AG04449 (cell line): ENCODE measurements around the gene GHRHR.

ENCODE experiments used
- CTCF ChIA-PET: fragments of 350-600 bp; formaldehyde crosslinking; extraction: SDS; loops from one replicate; lab custom pipeline; 2021; ENCODE audit warnings: antibody characterized with exemption; lab: Yijun Ruan, JAX
- POLR2A ChIA-PET: fragments of 400-600, 350-600 bp; formaldehyde crosslinking; extraction: SDS; loops from one replicate; lab custom pipeline; 2020; ENCODE audit warnings: antibody characterized with exemption, inconsistent platforms; lab: Yijun Ruan, JAX
- DNase-seq: peaks from one replicate; pipeline ENCODE4 v3.0.0-alpha.2; 2010; ENCODE audit warnings: low read depth, low spot score
- H3K4me3 ChIP-seq: 2 replicates; pipeline ENCODE4 v1.5.1; 2011; ENCODE audit warnings: low read depth, mild to moderate bottlenecking, control low read depth, low read length
- TF ChIP-seq, protein P1 (sequence below): IDR thresholded peaks from one replicate; pipeline ENCODE4 v1.5.1; 2011; ENCODE audit warnings: mild to moderate bottlenecking, moderate library complexity, low read length, control low read depth, inconsistent platforms; ENCODE audit not compliant: insufficient read depth; ENCODE audit errors: missing control alignments

Gene GHRHR

DNA sequence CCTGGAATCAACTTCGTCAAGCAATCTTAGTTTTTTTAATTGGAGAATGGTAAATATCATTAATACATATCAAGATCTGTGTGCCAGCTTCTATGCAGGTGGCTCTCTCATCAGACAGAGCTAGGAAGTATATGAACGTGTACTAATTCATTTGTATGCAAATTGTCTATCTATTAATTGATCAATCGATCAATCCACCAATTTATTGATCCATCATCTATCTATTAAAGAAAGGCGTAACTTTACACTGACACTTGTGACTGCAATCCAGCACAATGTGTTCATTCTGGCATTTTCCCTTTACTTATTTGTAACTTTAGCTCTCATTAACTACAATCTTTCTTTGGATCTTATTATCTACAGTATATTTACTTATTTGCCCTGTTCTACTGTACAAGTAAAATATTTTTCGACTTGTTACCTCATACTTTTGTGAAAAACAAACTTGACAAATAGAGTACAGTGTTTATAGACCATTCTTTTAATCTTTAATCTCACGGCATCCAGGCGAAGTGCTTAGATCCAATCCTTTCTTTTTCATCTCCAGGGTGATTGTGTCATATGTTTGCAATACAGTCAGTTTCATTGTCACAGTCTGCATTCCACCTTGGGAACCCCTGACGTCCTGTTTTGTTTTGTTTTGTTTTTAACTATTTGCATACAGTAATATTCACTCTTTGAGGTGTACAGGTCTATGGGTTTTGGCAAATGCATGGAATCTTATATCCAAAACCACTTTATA is 22.0 kb upstream of the GHRHR start:
- DNase-seq = no peak
- H3K4me3 ChIP-seq = no peak overlapping the region
- TF ChIP-seq, protein P1, sequence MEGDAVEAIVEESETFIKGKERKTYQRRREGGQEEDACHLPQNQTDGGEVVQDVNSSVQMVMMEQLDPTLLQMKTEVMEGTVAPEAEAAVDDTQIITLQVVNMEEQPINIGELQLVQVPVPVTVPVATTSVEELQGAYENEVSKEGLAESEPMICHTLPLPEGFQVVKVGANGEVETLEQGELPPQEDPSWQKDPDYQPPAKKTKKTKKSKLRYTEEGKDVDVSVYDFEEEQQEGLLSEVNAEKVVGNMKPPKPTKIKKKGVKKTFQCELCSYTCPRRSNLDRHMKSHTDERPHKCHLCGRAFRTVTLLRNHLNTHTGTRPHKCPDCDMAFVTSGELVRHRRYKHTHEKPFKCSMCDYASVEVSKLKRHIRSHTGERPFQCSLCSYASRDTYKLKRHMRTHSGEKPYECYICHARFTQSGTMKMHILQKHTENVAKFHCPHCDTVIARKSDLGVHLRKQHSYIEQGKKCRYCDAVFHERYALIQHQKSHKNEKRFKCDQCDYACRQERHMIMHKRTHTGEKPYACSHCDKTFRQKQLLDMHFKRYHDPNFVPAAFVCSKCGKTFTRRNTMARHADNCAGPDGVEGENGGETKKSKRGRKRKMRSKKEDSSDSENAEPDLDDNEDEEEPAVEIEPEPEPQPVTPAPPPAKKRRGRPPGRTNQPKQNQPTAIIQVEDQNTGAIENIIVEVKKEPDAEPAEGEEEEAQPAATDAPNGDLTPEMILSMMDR = no peak
- CTCF ChIA-PET = interaction anchor here (1.6 to 1.8 kb wide), 2 partner anchors 12 to 181 kb away, joined by 4 to 5 read pairs; no protein-coding TSS in a partner anchor
- POLR2A ChIA-PET = no interaction called here

DNA sequence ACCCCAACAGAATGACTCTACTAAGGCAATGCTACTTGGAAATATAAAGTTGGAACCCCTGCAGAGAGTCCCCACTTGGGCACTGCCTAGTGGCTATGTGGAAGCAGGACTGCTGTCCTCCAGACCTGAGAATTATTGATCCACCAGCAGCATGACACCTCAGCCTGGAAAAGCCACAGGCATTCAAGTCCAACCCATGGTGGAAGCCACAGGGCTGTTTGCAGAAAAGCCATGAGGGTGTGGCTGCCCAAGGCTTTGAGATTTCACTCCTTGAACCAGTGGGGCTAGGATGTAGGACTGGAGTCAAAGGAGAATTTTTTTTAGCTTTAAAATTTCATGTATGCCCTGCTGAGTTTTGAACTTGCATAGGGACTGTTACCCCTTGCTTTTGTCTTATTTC is 13.6 kb upstream of the GHRHR start:
- DNase-seq = no peak
- POLR2A ChIA-PET = no interaction called here
- TF ChIP-seq, protein P1 = no peak
- H3K4me3 ChIP-seq = no peak overlapping the region
- CTCF ChIA-PET = interaction anchor here (2.7 kb wide), 1 partner anchor 11 kb away, joined by 17 read pairs; no protein-coding TSS in a partner anchor

DNA sequence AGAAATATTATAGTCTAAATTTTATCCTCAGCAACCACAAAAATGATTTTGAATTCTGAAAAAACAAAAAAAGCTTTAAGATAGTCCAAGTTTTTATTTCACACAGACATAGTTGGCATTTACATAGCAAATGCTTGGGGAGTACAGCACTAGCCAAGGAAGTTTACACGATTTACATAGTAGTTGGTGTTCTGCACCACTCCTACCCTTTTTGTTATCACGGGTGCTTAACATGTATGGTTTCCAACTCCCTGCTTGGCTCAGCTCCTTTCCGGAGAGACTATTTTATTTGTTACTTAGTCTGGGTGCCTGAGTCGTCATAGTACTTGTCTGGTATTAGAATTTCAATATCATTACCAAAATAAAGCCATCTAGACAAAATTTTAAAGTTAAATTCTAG is 8.8 kb upstream of the GHRHR start:
- no peak overlapping the region for H3K4me3 ChIP-seq
- CTCF ChIA-PET = interaction anchor here (2.7 kb wide), 1 partner anchor 16 kb away, joined by 19 read pairs; no protein-coding TSS in a partner anchor
- no peak for DNase-seq
- POLR2A ChIA-PET = no interaction called here
- TF ChIP-seq, protein P1 = no peak

DNA sequence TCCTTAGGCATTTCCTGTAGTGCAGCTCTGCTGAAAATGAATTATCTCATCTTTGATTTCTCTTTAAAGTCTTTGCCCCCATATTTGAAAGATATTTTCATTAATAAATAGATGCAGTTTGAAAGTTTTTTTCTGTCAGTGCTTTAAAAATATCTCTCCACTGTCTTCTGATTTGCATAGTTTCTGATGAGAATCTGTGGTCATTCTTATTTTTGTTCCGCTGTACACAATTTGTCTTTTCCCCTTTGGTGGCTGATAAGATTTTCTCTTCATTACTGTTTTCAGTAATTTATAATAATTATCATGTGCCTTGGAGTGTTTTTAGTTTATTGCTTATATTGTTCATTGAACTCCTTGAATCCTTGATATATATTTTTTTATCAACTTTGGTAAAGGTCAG is 7.0 kb upstream of the GHRHR start:
- ChIA-PET CTCF (interaction anchor here (0.7 to 2.1 kb wide), 2 partner anchors 18 to 22 kb away, joined by 4 to 11 read pairs; no protein-coding TSS in a partner anchor), POLR2A (no interaction called here)
- no peak for DNase-seq
- H3K4me3 ChIP-seq = no peak overlapping the region
- TF ChIP-seq, protein P1 = no peak

DNA sequence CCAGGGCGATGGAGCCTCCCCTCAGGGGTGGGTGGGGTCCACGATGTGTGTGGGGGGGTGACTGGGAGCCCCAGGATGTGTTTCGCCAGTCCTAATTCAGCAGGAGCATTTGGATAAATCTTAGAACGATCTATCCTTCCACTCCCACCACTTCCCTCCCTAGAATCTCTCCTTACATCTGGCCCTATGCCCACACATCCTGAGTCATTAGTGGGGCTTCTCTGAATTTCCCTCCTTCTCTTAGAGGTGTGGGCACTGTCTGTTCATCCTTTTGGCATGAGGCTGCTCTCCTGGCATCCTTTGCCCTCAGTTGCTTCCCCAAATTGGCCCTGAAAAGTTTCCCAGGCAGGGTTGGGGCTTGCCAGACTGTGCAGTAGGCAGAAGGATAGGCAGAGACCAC is 1.6 kb downstream of the GHRHR start:
- H3K4me3 ChIP-seq = no peak overlapping the region
- POLR2A ChIA-PET = no interaction called here

DNA sequence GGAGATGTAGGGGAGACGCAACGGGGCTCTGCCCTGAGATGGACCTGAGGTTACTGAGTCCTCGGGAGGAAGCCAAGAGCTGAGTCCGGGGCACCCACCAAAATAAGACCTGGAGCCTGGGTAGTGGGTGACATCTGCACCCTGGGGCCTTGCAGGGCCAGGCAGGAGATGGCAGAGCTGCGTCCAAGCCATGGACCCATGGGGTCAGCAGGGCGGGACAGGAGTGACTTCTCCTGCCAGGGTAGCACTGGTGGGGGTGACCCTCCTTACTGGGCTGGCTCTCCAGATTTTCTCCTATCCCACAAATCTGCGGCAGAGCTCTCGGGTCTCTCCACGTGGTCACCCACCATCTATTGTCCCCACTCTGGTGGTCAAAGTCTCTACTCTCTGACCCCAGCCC is 2.1 kb downstream of the GHRHR start:
- DNase-seq = no peak
- ChIA-PET CTCF (interaction anchor here (0.7 to 2.0 kb wide), 3 partner anchors 10 to 27 kb away, joined by 4 to 5 read pairs (median 5); no protein-coding TSS in a partner anchor), POLR2A (interaction anchor here (0.6 kb wide), 1 partner anchor 341 kb away, joined by 3 read pairs; no protein-coding TSS in a partner anchor)
- H3K4me3 ChIP-seq = no peak overlapping the region
- TF ChIP-seq, protein P1 = no peak

More for the DNA sequence above, 1.6 kb downstream of the GHRHR start:
- CTCF ChIA-PET = interaction anchor here (1.1 kb wide), 1 partner anchor 11 kb away, joined by 4 read pairs; no protein-coding TSS in a partner anchor
- no peak for DNase-seq
- TF ChIP-seq, protein P1 = no peak
